ENCODE data around the gene AMIGO2.

Gene AMIGO2

DNA sequence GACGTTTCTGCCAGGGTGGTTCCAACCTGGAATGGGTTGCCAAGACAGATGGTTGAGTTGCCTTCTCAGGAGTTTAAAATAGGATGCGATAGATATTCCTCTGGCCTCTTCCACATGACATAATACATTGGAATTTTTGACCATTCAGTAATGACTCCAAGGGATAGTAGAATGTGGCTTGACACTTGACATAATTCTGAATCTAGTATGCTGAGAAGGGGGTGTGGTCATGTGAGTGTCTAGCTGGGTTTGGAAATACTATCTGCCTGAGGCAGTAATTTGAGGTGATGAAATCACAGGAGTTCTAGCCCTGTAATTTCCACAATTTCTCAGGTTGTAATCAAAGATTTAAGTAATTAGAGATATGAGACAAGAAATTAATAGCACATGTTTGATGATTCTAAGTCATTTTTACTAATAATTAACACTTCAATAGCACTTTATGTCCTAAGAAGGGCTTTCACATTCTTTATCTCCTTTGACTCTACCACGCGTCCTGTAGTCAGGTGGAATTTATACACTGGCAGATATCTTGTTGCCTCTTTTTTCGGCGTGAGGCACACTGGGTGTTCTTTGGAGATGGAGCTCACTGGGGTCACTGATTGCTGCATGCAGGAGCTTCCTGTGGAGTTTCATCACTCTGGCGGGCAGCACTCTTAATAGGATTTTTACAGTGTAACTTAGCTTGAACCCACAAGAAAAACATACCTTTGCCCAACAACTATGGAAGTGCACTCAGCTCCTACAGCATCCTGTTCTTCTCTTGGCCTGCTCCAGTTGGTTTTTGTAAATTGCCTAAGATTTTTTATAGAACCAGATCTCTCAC lies 3.2 kb upstream of the AMIGO2 start:
- TF ChIP-seq, protein P1, sequence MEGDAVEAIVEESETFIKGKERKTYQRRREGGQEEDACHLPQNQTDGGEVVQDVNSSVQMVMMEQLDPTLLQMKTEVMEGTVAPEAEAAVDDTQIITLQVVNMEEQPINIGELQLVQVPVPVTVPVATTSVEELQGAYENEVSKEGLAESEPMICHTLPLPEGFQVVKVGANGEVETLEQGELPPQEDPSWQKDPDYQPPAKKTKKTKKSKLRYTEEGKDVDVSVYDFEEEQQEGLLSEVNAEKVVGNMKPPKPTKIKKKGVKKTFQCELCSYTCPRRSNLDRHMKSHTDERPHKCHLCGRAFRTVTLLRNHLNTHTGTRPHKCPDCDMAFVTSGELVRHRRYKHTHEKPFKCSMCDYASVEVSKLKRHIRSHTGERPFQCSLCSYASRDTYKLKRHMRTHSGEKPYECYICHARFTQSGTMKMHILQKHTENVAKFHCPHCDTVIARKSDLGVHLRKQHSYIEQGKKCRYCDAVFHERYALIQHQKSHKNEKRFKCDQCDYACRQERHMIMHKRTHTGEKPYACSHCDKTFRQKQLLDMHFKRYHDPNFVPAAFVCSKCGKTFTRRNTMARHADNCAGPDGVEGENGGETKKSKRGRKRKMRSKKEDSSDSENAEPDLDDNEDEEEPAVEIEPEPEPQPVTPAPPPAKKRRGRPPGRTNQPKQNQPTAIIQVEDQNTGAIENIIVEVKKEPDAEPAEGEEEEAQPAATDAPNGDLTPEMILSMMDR (IDR thresholded peaks at IDR 0.05): no peak

DNA sequence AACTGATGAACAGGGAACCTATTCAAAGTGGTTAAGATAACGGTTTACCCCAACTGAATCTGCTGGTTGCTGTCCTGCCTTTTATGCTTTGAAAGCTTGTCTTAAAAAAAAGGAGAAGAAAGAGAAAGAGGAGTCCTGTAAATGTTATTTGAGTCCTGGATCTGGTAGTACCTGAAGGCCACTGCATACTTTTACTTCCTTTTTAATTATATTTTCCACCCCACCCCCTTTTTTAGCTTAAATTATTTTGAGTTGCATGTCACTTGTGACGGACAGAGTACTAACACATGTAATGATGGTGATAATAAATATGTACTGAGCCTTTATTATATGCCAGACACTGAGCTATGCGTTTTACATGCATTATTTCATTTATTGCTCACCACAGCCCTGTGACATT lies 2.5 kb upstream of the AMIGO2 start:
- TF ChIP-seq, protein P1 (IDR thresholded peaks at IDR 0.05): no peak

DNA sequence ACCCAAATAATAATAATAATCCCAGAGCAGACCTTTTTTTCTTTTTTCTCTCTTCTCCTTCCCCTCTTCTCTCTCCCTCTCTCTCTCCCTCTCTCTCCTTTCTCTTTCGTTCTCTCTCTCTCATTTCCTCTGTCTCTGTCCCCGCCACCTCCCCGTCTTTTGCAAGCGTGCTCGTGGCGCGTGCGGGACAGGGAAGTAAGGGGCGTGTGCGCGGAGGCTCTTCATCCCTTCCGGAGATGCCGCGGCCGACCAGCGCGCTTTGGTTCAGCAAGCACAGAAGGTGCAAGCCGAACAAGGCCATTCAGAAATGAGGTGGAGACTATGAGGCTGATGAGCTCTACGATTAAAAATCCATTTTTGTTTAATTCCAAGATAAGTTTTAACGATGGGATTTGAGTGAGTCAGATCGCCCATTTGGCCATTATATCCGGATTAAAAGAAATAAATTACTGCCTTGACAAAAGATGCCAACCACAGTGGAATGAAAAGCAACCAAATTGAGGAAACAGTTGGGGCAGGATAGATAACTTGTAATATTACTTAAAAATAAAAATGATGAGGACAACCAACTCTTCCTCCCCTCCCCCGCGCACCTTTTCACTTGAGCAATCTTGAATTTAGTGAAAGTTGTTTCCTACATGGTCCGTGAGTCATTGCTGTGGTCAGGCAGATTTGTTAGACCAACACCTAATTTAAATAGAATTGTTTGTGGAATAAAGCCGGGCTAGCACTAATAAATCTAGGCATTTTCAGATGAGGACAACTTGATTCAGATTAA lies 1.2 kb upstream of the AMIGO2 start:
- TF ChIP-seq, protein P1 (IDR thresholded peaks at IDR 0.05): no peak

DNA sequence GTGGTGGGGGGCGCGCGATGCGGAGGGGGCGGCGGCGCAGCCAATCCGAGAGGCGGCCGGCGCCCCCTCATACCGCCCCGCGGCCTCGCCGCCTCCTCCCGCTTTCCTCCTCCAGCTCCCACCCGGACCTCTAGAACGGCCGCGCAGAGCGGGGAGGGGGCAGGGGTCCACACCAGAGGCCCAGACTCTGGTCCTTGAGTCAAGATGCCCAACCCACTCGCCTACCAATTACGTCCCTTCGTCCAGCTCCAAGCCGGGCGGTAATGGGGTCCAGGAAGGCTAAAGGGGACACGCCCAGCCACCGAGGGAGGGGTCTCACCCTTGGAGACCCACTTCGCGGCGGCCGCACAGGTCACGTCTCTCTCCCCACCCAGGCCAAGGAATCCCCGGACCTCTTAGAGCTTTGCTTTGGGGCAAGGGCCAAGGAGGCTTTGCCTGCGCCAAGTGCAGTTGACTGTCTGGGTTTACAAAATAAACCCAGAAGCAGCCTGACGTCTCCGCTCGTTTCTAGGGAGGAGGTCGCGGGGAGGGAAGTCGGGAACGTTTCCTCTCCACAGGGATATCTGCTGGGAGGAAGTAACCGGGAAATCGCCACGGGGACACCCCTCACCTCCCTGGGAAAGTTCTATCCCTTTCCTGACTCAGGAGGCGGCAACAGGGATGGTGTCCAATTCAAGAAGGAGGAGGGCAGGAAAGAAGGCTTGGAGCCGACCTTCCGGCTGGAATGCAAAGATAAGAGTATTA lies 394 bp upstream of the AMIGO2 start:
- TF ChIP-seq, protein P1 (IDR thresholded peaks at IDR 0.05): no peak

DNA sequence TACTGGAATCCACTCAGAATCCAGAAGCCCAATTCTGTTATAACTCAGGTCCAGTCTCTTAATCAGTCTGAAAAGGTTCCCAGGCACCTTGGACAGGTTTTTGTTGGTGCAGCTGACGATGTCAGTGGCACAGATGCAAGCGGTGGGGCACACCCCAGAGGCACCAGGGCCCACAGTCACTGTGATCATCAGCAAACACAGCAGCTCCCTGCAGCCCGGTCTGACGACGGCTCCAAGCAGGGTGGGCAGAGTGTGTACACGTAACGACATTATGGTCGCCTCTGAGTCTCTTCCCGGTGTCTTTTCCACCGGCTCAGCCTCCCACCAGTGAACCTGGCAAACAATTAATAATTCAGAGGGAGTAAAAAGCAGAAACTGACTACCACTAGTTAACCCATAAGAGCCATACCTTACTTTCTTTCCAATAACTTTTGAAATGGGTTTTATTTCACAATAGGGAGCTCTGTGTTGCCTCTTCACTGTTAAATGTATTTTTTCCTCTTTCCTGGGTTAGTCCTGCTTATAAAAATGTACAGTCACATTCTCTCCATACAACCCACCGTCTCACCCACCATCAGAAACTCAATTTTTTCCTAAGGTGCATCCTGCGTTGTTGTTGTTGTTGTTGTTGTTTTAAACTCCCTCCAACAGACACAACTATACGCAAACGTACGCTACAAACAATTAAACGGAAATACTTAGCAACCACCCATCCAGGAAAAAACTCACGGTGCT lies 859 bp downstream of the AMIGO2 start:
- TF ChIP-seq, protein P1 (IDR thresholded peaks at IDR 0.05): no peak

DNA sequence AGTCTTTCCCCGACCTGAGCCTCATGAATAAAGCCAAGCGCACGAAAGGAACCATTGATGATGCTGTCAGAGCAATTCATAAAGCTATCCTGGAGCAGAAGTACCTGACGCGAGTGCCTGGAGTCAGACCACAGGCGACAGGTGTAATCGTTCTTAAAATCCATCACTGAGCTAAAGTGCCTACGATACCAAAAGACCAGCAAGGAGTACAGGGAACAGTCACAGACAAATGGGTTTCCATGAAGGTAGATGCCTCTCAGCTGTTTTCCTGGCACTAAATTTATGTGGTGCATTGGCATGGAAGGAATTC lies 1.7 kb downstream of the AMIGO2 start:
- TF ChIP-seq, protein P1 (IDR thresholded peaks at IDR 0.05): no peak
